K562 (cell line): ENCODE data around the gene SOAT2. TPM values are rescaled to one million over a fixed set of nuclear protein-coding genes. Genes with fewer than 3 reads are reported as not detected.

Experiments
- CREB1 ChIP-seq, 2 experiments: sonication (generic) in 1 of 2; formaldehyde crosslinking in 1 of 2; IDR thresholded peaks; 2 replicates each; pipeline versions ENCODE4 v1.6.1 to v1.8.0; 2012 to 2022; ENCODE audit warnings: inconsistent platforms in 1 of 2, mild to moderate bottlenecking in 1 of 2, missing genetic modification reagents in 1 of 2, moderate library complexity in 1 of 2
- ETV1 ChIP-seq: fragments of 450-650 bp; conservative IDR thresholded peaks from 2 replicates; pipeline ENCODE4 v1.6.1; 2016; ENCODE audit warnings: missing genetic modification characterization, control low read depth, low read depth, missing compliant biosample characterization
- HDAC1 ChIP-seq, 2 experiments: fragments of 450-650 bp; IDR thresholded peaks; 2 replicates each; pipeline ENCODE4 v1.6.1; 2016 to 2017; ENCODE audit warnings: inconsistent platforms in 1 of 2, mild to moderate bottlenecking in 1 of 2, moderate library complexity in 1 of 2
- HNRNPK ChIP-seq: fragments of 200-400 bp; formaldehyde crosslinking; IDR thresholded peaks from one replicate; pipeline ENCODE4 v1.6.1; 2018; ENCODE audit warnings: mild to moderate bottlenecking, low read depth, low read length; ENCODE audit not compliant: poor library complexity, severe bottlenecking
- ILF3 ChIP-seq: fragments of 450-650 bp; IDR thresholded peaks from 2 replicates; pipeline ENCODE4 v1.6.1; 2018; ENCODE audit warnings: antibody characterized with exemption, mild to moderate bottlenecking, moderate library complexity, borderline replicate concordance
- KDM2B ChIP-seq: fragments of 250-450 bp; sonication (Bioruptor Pico); IDR thresholded peaks from 2 replicates; pipeline ENCODE4 v1.8.0; 2021; ENCODE audit warnings: mild to moderate bottlenecking, moderate library complexity
- LEF1 ChIP-seq: fragments of 450-650 bp; IDR thresholded peaks from 2 replicates; pipeline ENCODE4 v1.6.1; 2016; ENCODE audit warnings: mild to moderate bottlenecking
- MTA3 ChIP-seq: fragments of 450-650 bp; formaldehyde crosslinking; IDR thresholded peaks from 2 replicates; pipeline ENCODE4 v1.6.1; 2017; ENCODE audit warnings: mild to moderate bottlenecking, borderline replicate concordance
- NCOA4 ChIP-seq: fragments of 450-650 bp; IDR thresholded peaks from 2 replicates; pipeline ENCODE4 v1.6.1; 2018; ENCODE audit warnings: mild to moderate bottlenecking; ENCODE audit not compliant: partially characterized antibody
- NCOA6 ChIP-seq: fragments of 450-650 bp; IDR thresholded peaks from 2 replicates; pipeline ENCODE4 v1.6.1; 2017; ENCODE audit warnings: mild to moderate bottlenecking
- RBFOX2 ChIP-seq: fragments of 200-400 bp; formaldehyde crosslinking; IDR thresholded peaks from 2 replicates; pipeline ENCODE4 v1.6.1; 2017; ENCODE audit warnings: low read depth, mild to moderate bottlenecking, low read length, moderate library complexity
- RBM22 ChIP-seq: fragments of 200-400 bp; formaldehyde crosslinking; IDR thresholded peaks from 2 replicates; pipeline ENCODE4 v1.6.1; 2018; ENCODE audit warnings: low read length, low read depth; ENCODE audit not compliant: poor library complexity, severe bottlenecking
- SMARCB1 ChIP-seq: IDR thresholded peaks from 2 replicates; pipeline ENCODE4 v1.6.1; 2011; ENCODE audit warnings: improper control_type of control experiment, low read depth; ENCODE audit not compliant: insufficient read length
- TCFL5 ChIP-seq: fragments of 250-450 bp; sonication (Bioruptor Pico); conservative IDR thresholded peaks from 2 replicates; pipeline ENCODE4 v1.6.1; 2021; ENCODE audit warnings: mild to moderate bottlenecking, moderate library complexity, matching md5 sums
- TEAD2 ChIP-seq: fragments of 450-650 bp; IDR thresholded peaks from 2 replicates; pipeline ENCODE4 v1.6.1; 2016; ENCODE audit warnings: missing genetic modification characterization, control low read depth, missing compliant biosample characterization
- XRCC4 ChIP-seq: IDR thresholded peaks from one replicate; pipeline ENCODE4 v1.6.1; 2011; ENCODE audit not compliant: insufficient read depth, insufficient read length; ENCODE audit errors: extremely low read depth
- ZNF57 ChIP-seq: fragments of 450-650 bp; formaldehyde crosslinking; IDR thresholded peaks from 2 replicates; pipeline ENCODE4 v1.4.0; 2020; ENCODE audit warnings: mild to moderate bottlenecking, moderate library complexity
- ZNF589 ChIP-seq: fragments of 200-800 bp; sonication (Bioruptor generic); IDR thresholded peaks from 2 replicates; pipeline ENCODE4 v1.6.1; 2016; ENCODE audit warnings: low read depth, missing genetic modification characterization, missing compliant biosample characterization
- ZNF696 ChIP-seq: fragments of 250-450 bp; sonication (Bioruptor Pico); conservative IDR thresholded peaks from 2 replicates; pipeline ENCODE4 v1.4.0; 2020; ENCODE audit warnings: mild to moderate bottlenecking, moderate library complexity
- ZNF778 ChIP-seq: fragments of 450-650 bp; formaldehyde crosslinking; IDR thresholded peaks from 2 replicates; pipeline ENCODE4 v1.4.0; 2020; ENCODE audit warnings: mild to moderate bottlenecking, moderate library complexity
- polyA plus RNA-seq, 8 experiments: library from polyadenylated mRNA; depleted of rRNA in 4 of 8; stranded (reverse) in 5 of 8; unstranded in 3 of 8; fragments of >200 nt; fragmentation: Nextera tagmentation in 2 of 8; fragmentation: Illumina TruSeq in 1 of 8; extraction: Ambion mirVana in 2 of 8; extraction: Trizol in 1 of 8; gene quantifications; 2 replicates each; pipeline versions ENCODE4 v1.2.1 to v1.2.3, GENCODE V29; 2011 to 2014; ENCODE audit warnings: inconsistent platforms in 1 of 8, missing spikeins in 1 of 8
- total RNA-seq, 7 experiments: library from RNA; depleted of rRNA in 6 of 7; stranded (reverse); fragments of >200 nt in 6 of 7; fragmentation: Illumina TruSeq in 2 of 7; extraction: Trizol in 2 of 7; gene quantifications; 2 replicates each; pipeline versions ENCODE4 v1.2.1 to v1.2.3, GENCODE V29; 2011 to 2021; ENCODE audit warnings: low replicate concordance in 1 of 7
- TF ChIP-seq, protein P1 (sequence below): fragments of 450-650 bp; IDR thresholded peaks from 2 replicates; pipeline ENCODE4 v1.6.1; 2017; ENCODE audit warnings: antibody characterized with exemption
- TF ChIP-seq, protein P2 (sequence below): fragments of 450-650 bp; IDR thresholded peaks from 2 replicates; pipeline ENCODE4 v1.6.1; 2016; ENCODE audit warnings: low read depth, mild to moderate bottlenecking, moderate library complexity
- TF ChIP-seq, protein P3 (sequence below): fragments of 450-650 bp; IDR thresholded peaks from 2 replicates; pipeline ENCODE4 v1.6.1; 2018; ENCODE audit warnings: mild to moderate bottlenecking, low read depth; ENCODE audit not compliant: partially characterized antibody

SOAT2 gene
- total and polyA plus RNA-seq, 9 of the 15 experiments (the other 6 are each of a cell fraction or from before 2014, with no cell fraction given), result 0.04 TPM; not detected in 8

- TF ChIP-seq ETV1 (tag) (peak; percentile 83), MTA3 (0 out of 2 replicates have a peak, but pooled peaks have one; percentile 42), ZNF57 (CRISPR knock-in tag) (no peak), ZNF589 (CRISPR knock-in tag) (no peak), ZNF696 (CRISPR knock-in tag) (no peak), NCOA4 (no peak), HDAC1 (IDR thresholded peaks at IDR 0.05) (no peak), HNRNPK (no peak), NCOA6 (no peak), CREB1 (IDR thresholded peaks at IDR 0.05) (no peak), CREB1 (CRISPR knock-in tag; IDR thresholded peaks at IDR 0.05) (no peak; the same call in 1 of the 2 replicates), TEAD2 (tag) (no peak), TCFL5 (CRISPR knock-in tag) (no peak), LEF1 (no peak), XRCC4 (no peak), KDM2B (CRISPR knock-in tag) (no peak), SMARCB1 (no peak), ZNF778 (no peak), ILF3 (no peak), RBM22 (no peak), RBFOX2 (no peak)
- TF ChIP-seq, protein P1, sequence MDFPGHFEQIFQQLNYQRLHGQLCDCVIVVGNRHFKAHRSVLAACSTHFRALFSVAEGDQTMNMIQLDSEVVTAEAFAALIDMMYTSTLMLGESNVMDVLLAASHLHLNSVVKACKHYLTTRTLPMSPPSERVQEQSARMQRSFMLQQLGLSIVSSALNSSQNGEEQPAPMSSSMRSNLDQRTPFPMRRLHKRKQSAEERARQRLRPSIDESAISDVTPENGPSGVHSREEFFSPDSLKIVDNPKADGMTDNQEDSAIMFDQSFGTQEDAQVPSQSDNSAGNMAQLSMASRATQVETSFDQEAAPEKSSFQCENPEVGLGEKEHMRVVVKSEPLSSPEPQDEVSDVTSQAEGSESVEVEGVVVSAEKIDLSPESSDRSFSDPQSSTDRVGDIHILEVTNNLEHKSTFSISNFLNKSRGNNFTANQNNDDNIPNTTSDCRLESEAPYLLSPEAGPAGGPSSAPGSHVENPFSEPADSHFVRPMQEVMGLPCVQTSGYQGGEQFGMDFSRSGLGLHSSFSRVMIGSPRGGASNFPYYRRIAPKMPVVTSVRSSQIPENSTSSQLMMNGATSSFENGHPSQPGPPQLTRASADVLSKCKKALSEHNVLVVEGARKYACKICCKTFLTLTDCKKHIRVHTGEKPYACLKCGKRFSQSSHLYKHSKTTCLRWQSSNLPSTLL, result no peak
- TF ChIP-seq, protein P2, sequence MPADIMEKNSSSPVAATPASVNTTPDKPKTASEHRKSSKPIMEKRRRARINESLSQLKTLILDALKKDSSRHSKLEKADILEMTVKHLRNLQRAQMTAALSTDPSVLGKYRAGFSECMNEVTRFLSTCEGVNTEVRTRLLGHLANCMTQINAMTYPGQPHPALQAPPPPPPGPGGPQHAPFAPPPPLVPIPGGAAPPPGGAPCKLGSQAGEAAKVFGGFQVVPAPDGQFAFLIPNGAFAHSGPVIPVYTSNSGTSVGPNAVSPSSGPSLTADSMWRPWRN, result no peak
- TF ChIP-seq, protein P3, sequence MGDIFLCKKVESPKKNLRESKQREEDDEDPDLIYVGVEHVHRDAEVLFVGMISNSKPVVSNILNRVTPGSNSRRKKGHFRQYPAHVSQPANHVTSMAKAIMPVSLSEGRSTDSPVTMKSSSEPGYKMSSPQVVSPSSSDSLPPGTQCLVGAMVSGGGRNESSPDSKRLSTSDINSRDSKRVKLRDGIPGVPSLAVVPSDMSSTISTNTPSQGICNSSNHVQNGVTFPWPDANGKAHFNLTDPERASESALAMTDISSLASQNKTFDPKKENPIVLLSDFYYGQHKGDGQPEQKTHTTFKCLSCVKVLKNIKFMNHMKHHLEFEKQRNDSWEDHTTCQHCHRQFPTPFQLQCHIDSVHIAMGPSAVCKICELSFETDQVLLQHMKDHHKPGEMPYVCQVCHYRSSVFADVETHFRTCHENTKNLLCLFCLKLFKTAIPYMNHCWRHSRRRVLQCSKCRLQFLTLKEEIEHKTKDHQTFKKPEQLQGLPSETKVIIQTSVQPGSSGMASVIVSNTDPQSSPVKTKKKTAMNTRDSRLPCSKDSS, result no peak
These were observed 4.0 kb upstream of the SOAT2 start (continued) for GRCh38 chr12:53099071-53099882.
